ENCODE results near the gene TTYH2.

- TF ChIP-seq CTCF (IDR thresholded peaks at IDR 0.05) (no peak), POLR2A (IDR thresholded peaks at IDR 0.05) (no peak)
Observed at GRCh38 chr17:74307984-74308773, 94.8 kb downstream of the TTYH2 start.
